SW 1271 (cell line): ENCODE data around the gene RMP24.
"Not testable (repeated sequence)": the region's sequence is repeated elsewhere in the genome, so short reads cannot be mapped to it uniquely, and the experiment has no call there.

ENCODE experiments used
- DNase-seq, 2 experiments: peaks; one replicate each; lab custom pipeline; 2025; lab: John Stamatoyannopoulos, UW

RMP24 gene

GRCh38 chr18:35972197-35973000 lies at the start of gene RMP24:
Gene RMP24 (plus strand): TSS chr18:35972679.
- peak; percentile 87 to 92 for DNase-seq

GRCh38 chr18:35923939-35924684 lies 48.4 kb upstream of the RMP24 start:
- no peak for DNase-seq

- DNase-seq: no peak
Measured at GRCh38 chr18:35926884-35927283, 45.6 kb upstream of the RMP24 start.

GRCh38 chr18:35927430-35927829 lies 45.0 kb upstream of the RMP24 start:
- no peak for DNase-seq

- peak; percentile 12 for DNase-seq
Measured at GRCh38 chr18:35933982-35934381, 38.5 kb upstream of the RMP24 start.

- no peak for DNase-seq
Measured at GRCh38 chr18:35934891-35935290, 37.6 kb upstream of the RMP24 start.

GRCh38 chr18:35935805-35936204 lies 36.7 kb upstream of the RMP24 start:
- DNase-seq: no peak

GRCh38 chr18:35936951-35937350 lies 35.5 kb upstream of the RMP24 start:
- no peak for DNase-seq

GRCh38 chr18:35938158-35938557 lies 34.3 kb upstream of the RMP24 start:
- DNase-seq: no peak

GRCh38 chr18:35938562-35938961 lies 33.9 kb upstream of the RMP24 start:
- no peak for DNase-seq

- no peak for DNase-seq
Measured at GRCh38 chr18:35939138-35939537, 33.3 kb upstream of the RMP24 start.

GRCh38 chr18:35941299-35941698 lies 31.2 kb upstream of the RMP24 start:
- no peak for DNase-seq

- DNase-seq: no peak
Measured at GRCh38 chr18:35942133-35942532, 30.3 kb upstream of the RMP24 start.

- no peak for DNase-seq
Measured at GRCh38 chr18:35942661-35943060, 29.8 kb upstream of the RMP24 start.

- DNase-seq: no peak
Measured at GRCh38 chr18:35948080-35948479, 24.4 kb upstream of the RMP24 start.

- no peak for DNase-seq
Measured at GRCh38 chr18:35949090-35949489, 23.4 kb upstream of the RMP24 start.

GRCh38 chr18:35949903-35950627 lies 22.4 kb upstream of the RMP24 start:
- DNase-seq: peak in 1 of 2 experiments; percentile 36

- DNase-seq: no peak
Measured at GRCh38 chr18:35950628-35950982, 21.9 kb upstream of the RMP24 start.

- DNase-seq: no peak
Measured at GRCh38 chr18:35953688-35954087, 18.8 kb upstream of the RMP24 start.

GRCh38 chr18:35956226-35956625 lies 16.3 kb upstream of the RMP24 start:
- no peak for DNase-seq

- DNase-seq: no peak
Measured at GRCh38 chr18:35962320-35962719, 10.2 kb upstream of the RMP24 start.

GRCh38 chr18:35964319-35964718 lies 8.2 kb upstream of the RMP24 start:
- DNase-seq: no peak

GRCh38 chr18:35967866-35968265 lies 4.6 kb upstream of the RMP24 start:
- DNase-seq: not testable (repeated sequence)
